Measurements from ENCODE around the gene SCMH1.
"Not testable (repeated sequence)": the region's sequence is repeated elsewhere in the genome, so short reads cannot be mapped to it uniquely, and the experiment has no call there.

Gene SCMH1

DNA sequence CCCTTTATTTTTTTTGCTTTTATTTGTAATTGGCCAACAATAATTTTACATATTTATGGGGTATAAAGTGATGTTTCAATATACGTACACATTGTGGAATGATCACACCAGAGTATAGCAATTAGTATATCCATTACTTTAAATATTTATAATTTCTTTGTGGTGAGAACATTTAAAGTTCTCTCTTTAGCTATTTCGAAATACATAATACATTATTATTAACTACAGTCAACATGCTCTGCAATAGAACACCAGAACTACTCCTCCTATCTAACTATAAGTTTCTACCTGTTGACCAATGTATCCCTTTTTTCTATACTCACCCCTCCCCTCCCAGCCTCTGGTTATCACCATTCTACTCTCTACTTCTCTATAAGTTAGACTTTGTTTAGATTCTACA is 77.4 kb downstream of the SCMH1 start:
- Mint-ChIP-seq H3K4me1 (no peaks in the 10 kb centered on the region), H3K9me3 (peaks cover 14% of the 10 kb centered on the region), H3K27me3 (no peaks in the 10 kb centered on the region), H3K36me3 (ENCODE audit: low read depth) (peaks cover 23% of the 10 kb centered on the region), H3K4me3 (no peak overlapping the region), H3K27ac (no peak overlapping the region)
- no peak for ATAC-seq
- DNase-seq = no peak

DNA sequence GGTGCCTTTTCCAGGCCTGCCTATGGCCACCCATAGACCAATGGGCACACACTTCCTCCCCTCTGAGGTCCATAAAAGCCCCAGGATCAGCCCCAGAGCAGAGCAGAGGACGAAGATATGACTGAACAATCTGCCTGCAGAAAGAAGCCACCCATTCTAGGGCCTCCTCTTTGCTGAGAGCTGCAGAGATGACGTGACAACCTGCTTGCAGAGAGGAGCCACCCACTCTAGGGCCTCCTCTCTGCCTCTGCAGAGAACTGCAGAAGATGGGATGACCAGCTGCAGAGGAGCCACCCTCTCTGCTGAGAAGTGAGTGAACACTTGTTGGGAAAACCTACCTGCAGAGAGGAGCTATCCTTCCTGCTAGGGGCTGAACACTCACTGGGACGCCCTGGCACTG is 79.7 kb downstream of the SCMH1 start:
- H3K27ac Mint-ChIP-seq = no peak overlapping the region
- no peaks in the 10 kb centered on the region for H3K4me1 Mint-ChIP-seq
- no peaks in the 10 kb centered on the region for H3K27me3 Mint-ChIP-seq
- H3K4me3 Mint-ChIP-seq = no peak overlapping the region
- H3K9me3 Mint-ChIP-seq = peaks cover under 1% of the 10 kb centered on the region
- no peak for ATAC-seq
- peaks cover 3% of the 10 kb centered on the region for H3K36me3 Mint-ChIP-seq (ENCODE audit: low read depth)
- no peak for DNase-seq

DNA sequence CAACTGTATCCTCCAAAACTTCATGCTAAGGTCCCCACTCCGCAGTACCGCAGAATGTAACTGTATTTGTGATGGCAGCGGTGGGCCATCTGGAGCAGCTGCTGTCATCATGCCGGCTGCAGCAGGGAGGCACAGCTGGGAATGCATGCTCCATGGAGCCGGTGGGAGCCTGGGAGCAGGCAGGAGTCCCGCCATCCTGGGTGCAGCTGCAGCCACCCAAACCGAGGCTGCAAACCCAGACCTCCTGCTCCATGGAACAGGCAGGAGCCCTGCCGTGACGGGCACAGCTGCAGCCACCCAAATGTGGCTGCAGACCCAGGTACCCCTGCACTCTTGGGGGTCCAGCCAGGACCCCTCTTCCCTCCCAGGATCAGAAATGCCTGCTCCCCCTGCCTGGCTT is 80.3 kb downstream of the SCMH1 start:
- Mint-ChIP-seq H3K36me3 (ENCODE audit: low read depth) (peaks cover 3% of the 10 kb centered on the region), H3K27ac (no peak overlapping the region), H3K4me1 (no peaks in the 10 kb centered on the region), H3K9me3 (no peaks in the 10 kb centered on the region), H3K4me3 (no peak overlapping the region), H3K27me3 (no peaks in the 10 kb centered on the region)
- ATAC-seq = no peak
- DNase-seq = no peak

DNA sequence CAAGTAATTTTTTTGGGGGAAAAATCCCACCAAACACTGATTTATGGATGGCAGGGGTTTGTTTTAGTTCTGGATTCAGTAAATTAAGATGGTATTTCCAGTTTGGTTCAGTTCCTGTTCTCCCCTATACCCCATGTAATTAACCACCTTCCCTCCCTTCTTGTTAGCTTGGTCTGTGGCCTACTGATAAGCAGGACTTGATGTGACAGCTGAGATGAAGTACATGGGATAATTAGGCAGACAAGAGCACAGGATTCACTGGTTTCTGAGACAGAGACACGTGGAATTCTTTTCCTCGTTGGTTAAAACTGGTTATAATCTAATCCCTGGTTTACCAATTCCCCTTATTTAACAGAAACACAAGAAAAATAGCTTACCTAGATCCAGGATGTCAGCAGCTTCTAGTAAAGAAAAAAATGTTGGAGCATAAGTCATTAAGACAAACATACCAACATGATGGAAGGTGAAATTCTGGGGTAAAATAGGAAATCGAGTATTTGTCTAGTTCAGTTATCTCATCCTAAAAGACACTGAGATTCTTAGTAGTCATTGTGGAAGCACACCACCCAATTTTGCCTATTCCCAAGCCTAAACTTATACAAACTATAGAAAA is 81.5 kb downstream of the SCMH1 start:
- Mint-ChIP-seq H3K36me3 (ENCODE audit: low read depth) (peaks cover 3% of the 10 kb centered on the region), H3K4me3 (no peak overlapping the region), H3K9me3 (no peaks in the 10 kb centered on the region), H3K27ac (no peak overlapping the region), H3K4me1 (no peaks in the 10 kb centered on the region), H3K27me3 (no peaks in the 10 kb centered on the region)
- DNase-seq (no peak), ATAC-seq (no peak)

DNA sequence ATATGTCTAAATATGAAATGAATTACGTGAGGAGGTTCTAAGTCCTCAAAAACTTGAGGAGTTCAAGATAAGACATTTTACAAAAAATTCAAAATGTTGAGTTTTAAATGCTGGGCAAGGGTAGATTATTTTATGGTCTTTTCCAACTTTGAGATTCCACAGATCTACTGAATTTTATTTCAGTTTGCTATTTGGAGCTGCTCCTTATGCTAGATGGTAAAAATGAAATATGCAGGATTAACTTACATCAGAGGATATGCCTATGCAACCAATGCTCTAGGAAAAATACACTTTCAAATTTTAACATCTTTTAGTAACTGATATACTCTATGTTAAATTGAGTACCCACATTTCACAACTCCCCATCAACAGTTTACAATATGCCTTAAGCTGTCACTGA is 83.1 kb downstream of the SCMH1 start:
- no peak for ATAC-seq
- no peaks in the 10 kb centered on the region for H3K4me1 Mint-ChIP-seq
- no peaks in the 10 kb centered on the region for H3K27me3 Mint-ChIP-seq
- no peak overlapping the region for H3K4me3 Mint-ChIP-seq
- DNase-seq = no peak
- no peaks in the 10 kb centered on the region for H3K9me3 Mint-ChIP-seq
- H3K27ac Mint-ChIP-seq = no peak overlapping the region
- peaks cover 3% of the 10 kb centered on the region for H3K36me3 Mint-ChIP-seq (ENCODE audit: low read depth)

DNA sequence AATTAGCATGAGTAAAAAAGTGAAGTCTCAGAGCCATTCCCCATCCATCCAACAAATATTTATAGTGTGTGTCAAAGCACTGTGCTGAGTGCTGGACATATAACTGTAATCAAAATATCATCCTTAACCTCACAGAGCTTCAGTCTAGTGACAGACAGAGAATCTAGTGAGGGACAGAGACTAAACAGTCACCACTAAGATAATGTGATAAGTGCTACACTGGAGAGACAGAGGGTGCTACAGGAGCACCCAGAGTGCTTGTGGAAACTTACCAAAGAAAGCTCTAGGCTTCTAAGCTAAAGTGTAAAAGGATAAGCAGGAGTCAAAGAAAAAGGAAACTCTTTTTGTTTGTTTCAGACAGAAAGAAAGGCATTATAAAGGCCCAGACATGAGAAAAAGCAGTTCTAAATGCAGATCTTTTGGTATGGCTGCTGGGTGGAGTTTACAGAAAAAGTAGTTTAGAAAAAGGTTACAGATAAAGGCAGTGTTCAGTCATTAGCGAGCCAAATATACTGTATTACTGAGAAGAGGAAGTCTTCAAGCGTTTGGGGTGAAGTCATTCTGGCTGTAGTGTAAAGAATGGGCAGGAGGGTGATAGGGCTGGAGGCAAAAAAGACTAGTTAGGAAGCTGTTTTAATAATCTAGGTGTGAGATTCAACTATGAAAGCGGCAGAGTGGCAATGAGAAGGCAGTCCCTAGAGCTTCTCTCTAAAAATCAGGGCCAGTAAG is 83.8 kb downstream of the SCMH1 start:
- Mint-ChIP-seq H3K27ac (no peak overlapping the region), H3K9me3 (no peaks in the 10 kb centered on the region), H3K4me1 (no peaks in the 10 kb centered on the region), H3K4me3 (no peak overlapping the region), H3K27me3 (no peaks in the 10 kb centered on the region), H3K36me3 (ENCODE audit: low read depth) (peaks cover 4% of the 10 kb centered on the region)
- ATAC-seq (no peak), DNase-seq (no peak)

DNA sequence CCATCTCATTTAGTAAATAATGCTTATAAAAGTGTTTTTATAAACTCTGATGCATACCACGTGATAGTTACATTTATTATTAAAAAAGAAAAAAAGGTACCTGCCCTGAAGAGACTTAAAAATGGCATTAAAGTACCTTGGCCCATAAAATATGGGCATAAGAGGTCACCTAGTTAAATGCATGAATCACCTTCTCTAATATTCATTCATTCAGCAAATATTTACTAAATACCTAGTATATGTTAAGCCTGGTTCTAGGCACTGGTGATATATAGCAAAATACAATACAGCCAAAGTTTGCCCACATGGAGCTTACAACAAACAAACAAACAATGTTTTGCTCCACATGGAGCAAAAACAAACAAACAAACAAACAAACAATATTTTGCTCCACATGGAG is 87.0 kb downstream of the SCMH1 start:
- Mint-ChIP-seq H3K4me3 (no peak overlapping the region), H3K27me3 (no peaks in the 10 kb centered on the region), H3K4me1 (no peaks in the 10 kb centered on the region), H3K27ac (no peak overlapping the region), H3K36me3 (ENCODE audit: low read depth) (peaks cover 12% of the 10 kb centered on the region), H3K9me3 (no peaks in the 10 kb centered on the region)
- ATAC-seq = no peak
- DNase-seq = no peak

DNA sequence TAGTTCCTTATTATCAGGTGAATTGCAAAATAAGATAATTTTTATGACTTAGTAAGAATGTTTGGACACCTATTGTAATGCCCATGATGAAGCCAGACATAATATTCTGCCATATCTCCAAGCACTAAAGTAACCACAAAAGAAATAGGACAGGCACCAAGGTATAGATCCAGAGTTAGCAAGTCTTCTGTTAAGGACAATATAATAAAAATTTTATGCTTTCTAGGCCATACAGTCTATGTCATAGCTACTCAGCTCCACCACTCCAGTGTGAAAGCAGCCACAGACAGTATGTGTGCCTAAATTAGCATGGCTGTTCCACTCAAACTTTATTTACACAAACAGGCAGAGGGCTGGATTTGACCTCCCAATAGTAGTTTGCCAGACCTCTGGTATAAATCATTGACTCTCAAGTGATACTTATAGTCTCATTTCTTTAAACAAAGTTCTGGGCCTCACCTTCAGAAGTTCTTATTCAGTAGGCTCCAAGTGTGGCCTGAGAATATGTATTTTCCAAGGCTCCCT is 88.3 kb downstream of the SCMH1 start:
- ATAC-seq (no peak), DNase-seq (no peak)
- Mint-ChIP-seq H3K4me1 (no peaks in the 10 kb centered on the region), H3K9me3 (no peaks in the 10 kb centered on the region), H3K27ac (no peak overlapping the region), H3K36me3 (ENCODE audit: low read depth) (peaks cover 24% of the 10 kb centered on the region), H3K4me3 (no peak overlapping the region), H3K27me3 (no peaks in the 10 kb centered on the region)

DNA sequence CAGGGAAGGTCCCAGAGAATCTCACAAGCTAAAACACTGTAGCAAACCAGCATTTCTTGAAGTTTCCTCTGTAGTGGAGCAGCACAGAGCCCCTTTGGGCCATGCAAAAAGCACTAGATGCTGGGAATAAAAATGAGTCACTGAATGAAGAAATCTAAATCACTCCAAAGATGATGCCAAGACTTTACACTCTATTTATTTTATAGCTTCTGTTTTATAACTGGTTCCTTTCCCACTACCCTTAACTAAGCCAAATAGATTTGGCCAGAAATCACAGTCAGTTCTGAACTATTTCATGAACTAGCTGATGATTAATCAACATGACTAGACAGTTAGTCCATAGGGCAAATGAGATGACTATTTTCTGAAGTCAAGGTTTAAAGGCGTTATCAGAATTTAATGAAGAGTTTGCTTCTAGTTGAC is 89.5 kb downstream of the SCMH1 start:
- Mint-ChIP-seq H3K36me3 (ENCODE audit: low read depth) (peaks cover 25% of the 10 kb centered on the region), H3K27ac (no peak overlapping the region), H3K4me1 (no peaks in the 10 kb centered on the region), H3K9me3 (no peaks in the 10 kb centered on the region), H3K27me3 (no peaks in the 10 kb centered on the region), H3K4me3 (no peak overlapping the region)
- DNase-seq (no peak), ATAC-seq (no peak)

DNA sequence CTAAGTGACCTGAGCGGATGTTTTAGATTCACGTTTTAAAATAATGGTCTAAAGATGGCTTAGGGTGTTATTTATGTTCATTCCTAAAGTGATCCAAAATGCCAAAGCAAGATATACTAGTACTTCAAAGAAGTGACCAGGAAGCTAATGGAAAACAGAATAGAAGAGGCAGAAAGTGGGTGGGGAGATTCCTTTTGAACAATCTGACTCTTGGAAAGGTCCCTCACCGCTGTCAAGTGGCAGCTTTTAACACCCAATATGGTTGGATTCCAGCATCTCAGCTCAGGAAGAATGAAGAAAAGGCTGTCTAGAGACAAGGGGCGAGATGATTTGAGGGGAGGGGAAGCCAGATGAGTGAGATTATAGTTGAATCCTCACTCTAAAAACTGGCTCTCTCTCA is 90.3 kb downstream of the SCMH1 start:
- Mint-ChIP-seq H3K36me3 (ENCODE audit: low read depth) (peaks cover 28% of the 10 kb centered on the region), H3K9me3 (no peaks in the 10 kb centered on the region), H3K4me1 (no peaks in the 10 kb centered on the region), H3K27ac (no peak overlapping the region), H3K4me3 (no peak overlapping the region), H3K27me3 (no peaks in the 10 kb centered on the region)
- no peak for DNase-seq
- no peak for ATAC-seq

DNA sequence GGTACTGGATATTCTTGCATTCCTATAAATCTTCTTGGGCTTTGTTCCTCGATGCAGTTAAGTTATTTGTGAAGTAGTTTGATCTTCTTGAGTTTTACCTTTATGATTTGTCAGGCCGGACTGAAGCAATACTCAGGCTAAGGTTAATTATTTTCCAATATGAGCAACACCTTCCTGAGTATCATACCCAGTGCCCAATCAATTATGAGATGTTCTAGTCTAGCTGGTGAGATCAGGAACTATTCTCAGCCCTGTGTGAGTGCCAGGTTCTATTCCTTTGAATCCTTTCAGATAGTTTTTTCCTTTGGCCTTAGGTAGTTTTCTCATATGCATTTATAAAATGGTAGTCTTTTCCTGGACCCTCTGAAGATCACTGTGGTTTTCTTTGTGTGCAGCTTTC is 92.5 kb downstream of the SCMH1 start:
- ATAC-seq (no peak), DNase-seq (no peak)
- Mint-ChIP-seq H3K9me3 (no peaks in the 10 kb centered on the region), H3K4me1 (no peaks in the 10 kb centered on the region), H3K27me3 (no peaks in the 10 kb centered on the region), H3K36me3 (ENCODE audit: low read depth) (peaks cover 34% of the 10 kb centered on the region), H3K27ac (no peak overlapping the region), H3K4me3 (no peak overlapping the region)

DNA sequence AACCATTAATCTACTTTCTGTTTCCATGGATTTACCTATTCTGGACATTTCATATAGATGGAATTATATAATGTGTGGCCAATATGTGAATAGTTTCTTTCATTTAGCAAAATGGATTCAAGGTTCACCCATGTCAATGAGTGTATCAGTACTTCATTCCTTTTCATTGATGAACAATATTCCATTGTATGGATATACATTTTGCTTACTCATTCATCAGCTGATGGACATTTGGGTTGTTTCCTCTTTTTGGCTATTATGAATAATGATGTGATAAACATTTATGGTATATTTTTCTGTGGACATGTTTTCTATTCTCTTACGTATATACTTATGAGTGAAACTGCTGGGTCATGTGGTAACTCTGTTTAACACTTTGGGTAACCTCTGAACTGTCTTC is 97.8 kb downstream of the SCMH1 start:
- H3K27me3 Mint-ChIP-seq = no peaks in the 10 kb centered on the region
- no peak overlapping the region for H3K4me3 Mint-ChIP-seq
- peaks cover 4% of the 10 kb centered on the region for H3K9me3 Mint-ChIP-seq
- no peak overlapping the region for H3K27ac Mint-ChIP-seq
- DNase-seq (no peak), ATAC-seq (no peak)
- no peaks in the 10 kb centered on the region for H3K4me1 Mint-ChIP-seq
- H3K36me3 Mint-ChIP-seq (ENCODE audit: low read depth) = peaks cover 59% of the 10 kb centered on the region

DNA sequence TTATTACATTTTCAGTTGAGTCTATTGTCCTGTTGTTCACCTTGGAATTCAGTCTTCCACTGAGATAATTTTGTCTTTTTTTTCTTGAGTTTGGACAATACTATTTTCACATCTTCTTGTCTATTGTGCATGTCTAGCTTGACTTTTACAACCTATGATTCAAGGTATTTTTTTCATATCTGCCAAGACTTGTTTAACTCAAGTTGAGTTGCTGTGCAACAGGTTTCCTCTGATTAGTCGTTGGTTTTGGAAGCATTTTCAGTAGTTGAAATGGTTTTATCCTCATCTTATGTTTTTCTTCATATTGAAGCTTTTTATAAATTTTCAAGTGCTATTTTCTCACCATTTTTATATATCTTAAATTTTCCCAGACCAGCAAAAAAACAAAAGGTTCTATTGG is 103.6 kb downstream of the SCMH1 start:
- peaks cover 22% of the 10 kb centered on the region for H3K9me3 Mint-ChIP-seq
- no peak for ATAC-seq
- DNase-seq = no peak
- H3K36me3 Mint-ChIP-seq (ENCODE audit: low read depth) = peaks cover 84% of the 10 kb centered on the region
- H3K4me1 Mint-ChIP-seq = peaks cover 7% of the 10 kb centered on the region
- H3K27me3 Mint-ChIP-seq = no peaks in the 10 kb centered on the region
- no peak overlapping the region for H3K4me3 Mint-ChIP-seq
- H3K27ac Mint-ChIP-seq = no peak overlapping the region

DNA sequence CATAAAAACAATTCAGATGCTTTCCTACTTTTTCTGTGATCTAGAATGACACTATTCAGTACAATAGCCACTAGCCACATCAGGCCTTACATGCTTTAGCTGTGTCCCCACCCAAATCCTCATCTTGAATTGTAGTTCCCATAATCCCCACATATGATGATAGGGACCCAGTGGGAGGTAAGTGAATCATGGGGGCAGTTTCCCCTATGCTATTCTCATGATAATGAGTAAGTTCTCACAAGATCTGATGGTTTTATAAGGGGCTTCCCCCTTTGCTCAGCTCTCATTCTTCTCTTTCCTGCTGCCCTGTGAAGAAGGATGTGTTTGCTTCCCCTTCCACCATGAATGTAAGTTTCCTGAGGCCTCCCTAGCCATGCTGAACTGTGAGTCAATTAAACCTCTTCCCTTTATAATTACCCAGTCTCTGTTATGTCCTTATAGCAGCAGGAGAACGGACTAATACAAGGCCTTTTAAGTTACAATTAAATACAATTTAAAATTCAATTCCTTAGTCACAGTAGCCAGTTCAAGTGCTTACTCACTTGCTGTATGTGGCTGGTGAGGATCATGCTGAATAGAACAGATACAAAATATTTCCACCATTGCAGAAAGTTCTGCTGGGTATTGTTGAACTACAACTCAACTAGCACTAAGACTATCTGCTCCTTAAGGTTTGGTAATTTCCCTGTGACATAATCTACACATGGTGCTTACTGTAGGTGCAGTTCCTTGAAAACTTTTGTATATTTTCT is 106.7 kb downstream of the SCMH1 start:
- peaks cover 22% of the 10 kb centered on the region for H3K9me3 Mint-ChIP-seq
- peaks cover 7% of the 10 kb centered on the region for H3K4me1 Mint-ChIP-seq
- H3K27me3 Mint-ChIP-seq = no peaks in the 10 kb centered on the region
- no peak overlapping the region for H3K27ac Mint-ChIP-seq
- H3K4me3 Mint-ChIP-seq = no peak overlapping the region
- no peak for DNase-seq
- peaks cover 73% of the 10 kb centered on the region for H3K36me3 Mint-ChIP-seq (ENCODE audit: low read depth)
- peak; percentile 43 for ATAC-seq

DNA sequence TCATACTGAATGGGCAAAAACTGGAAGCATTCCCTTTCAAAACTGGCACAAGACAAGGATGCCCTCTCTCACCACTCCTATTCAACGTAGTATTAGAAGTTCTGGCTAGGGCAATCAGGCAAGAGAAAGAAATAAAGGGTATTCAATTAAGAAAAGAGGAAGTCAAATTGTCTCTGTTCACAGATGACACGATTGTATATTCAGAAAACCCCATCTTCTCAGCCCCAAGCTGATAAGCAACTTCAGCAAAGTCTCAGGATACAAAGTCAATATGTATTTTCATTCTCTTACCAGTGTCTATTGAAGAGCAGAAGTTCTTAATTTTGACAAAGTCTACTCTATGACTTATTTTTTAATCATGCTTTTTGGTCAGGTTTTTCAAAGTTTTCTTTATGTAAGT is 107.8 kb downstream of the SCMH1 start:
- H3K4me1 Mint-ChIP-seq, H3K27me3 Mint-ChIP-seq, ATAC-seq, H3K27ac Mint-ChIP-seq, DNase-seq, H3K4me3 Mint-ChIP-seq: not testable (repeated sequence)
- H3K9me3 Mint-ChIP-seq = peaks cover 22% of the 10 kb centered on the region
- peaks cover 67% of the 10 kb centered on the region for H3K36me3 Mint-ChIP-seq (ENCODE audit: low read depth)

Data from activated naive CD8-positive, alpha-beta T cell treated with anti-CD3 and anti-CD28 coated beads, Interleukin-2, amount 50 U/mL, for 24 hours (primary cell).